T47D (cell line): Measurements from ENCODE around the gene BIRC5.

Experiments used
- DNase-seq, 2 experiments: peaks; one replicate each; pipeline versions ENCODE4 v3.0.0 to v3.0.0-alpha.2; 2011 to 2012; ENCODE audit warnings: low read depth in 1 of 2, low spot score in 1 of 2
- JUND ChIP-seq: IDR thresholded peaks from 2 replicates; pipeline ENCODE4 v1.6.1; 2012; ENCODE audit warnings: low read depth
- in situ Hi-C: cut with HindIII; loops from 2 replicates; pipeline ENCODE4 v1.10.0; 2016; ENCODE audit warnings: low sequenced_read_pairs, low pct_unique_long_range_greater_than_20kb

The BIRC5 gene

DNA sequence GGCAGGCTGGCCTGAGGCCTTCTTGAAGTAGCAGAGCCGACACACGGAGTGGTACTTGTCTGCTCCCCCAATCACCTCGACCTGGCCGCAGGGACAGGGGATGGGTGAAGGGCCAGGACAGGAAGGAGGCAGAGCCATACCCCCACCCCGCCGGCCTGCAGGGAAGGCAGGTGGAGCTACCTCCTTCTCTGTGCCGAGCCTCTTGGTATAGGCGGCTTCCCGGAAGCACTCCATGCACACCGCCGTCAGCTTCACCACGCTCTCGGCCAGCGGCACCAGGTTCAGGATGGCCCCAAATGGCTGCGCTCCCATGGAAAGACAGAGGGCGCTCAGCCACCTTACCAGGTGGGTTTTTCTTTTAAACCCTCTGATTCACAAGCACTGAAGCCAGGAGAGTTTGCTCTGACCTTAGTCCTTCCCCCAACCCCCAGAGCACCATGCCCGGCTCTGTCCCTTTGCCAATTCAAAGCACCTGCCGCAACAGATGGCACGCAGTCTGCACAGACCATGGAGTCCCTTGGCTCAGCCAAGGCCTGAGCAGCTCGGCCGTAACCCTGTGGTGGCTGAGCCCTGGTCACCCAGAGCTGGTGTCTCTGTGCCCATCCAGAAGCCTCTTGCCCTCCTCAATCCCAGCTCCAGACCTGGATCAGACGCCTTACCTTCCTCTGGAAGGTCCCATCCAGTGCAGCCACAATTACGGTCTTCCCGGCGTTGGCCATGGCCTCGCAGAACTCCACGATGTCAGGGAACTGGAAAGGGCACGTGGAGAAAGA, 39.0 kb upstream of the BIRC5 start:
- no peak for TF ChIP-seq JUND
- in situ Hi-C loops = no loop called here
- DNase-seq = peak in 1 of 2 experiments; percentile 59

DNA sequence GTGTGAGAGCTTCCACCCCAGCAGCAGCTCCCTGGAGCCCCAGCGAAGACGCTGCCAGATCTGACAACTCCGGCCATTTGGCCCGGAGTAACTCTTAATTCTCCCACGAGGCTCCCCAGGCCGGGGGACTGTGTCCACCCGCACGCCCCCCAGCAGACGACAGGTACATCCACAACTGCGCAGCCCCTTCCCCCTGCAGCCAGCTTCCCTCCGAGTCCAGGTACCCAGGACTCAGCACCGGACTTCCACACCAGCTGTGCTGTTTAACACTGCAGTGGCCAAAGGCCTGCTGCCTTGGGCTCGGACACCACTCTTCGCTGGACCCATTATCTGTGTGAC, 38.4 kb upstream of the BIRC5 start:
- no peak for DNase-seq
- TF ChIP-seq JUND = no peak
- in situ Hi-C loops = no loop called here

DNA sequence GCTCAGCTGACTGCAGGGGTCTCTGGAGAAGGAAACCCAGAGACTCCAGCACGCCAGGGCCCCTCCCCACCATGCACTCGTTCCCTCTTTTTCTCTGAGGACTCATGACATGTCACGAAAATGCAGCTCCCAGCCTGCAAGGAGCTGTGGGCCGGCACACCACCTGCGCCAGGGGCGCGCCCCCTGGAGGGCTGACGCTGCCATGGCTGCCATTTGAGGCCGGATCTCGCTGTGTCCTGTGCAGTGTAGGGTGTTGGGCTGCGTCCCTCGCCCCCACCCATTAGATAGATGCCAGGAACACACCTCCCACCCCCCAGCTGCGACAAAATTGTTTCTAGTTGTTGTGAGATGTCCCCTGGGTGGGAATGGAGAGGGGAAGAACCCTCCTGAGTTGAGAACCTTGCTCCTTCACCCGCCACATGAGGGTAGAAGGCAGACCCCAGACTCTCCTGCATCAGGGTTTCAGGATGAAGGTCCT, 37.5 kb upstream of the BIRC5 start:
- no peak for TF ChIP-seq JUND
- DNase-seq = peak; percentile 60 to 82
- in situ Hi-C loops = no loop called here

- no peak for TF ChIP-seq JUND
- peak in 1 of 2 experiments; percentile 31 for DNase-seq
- in situ Hi-C loops = no loop called here
Observed at GRCh38 chr17:78179372-78179771, 34.7 kb upstream of the BIRC5 start.

- TF ChIP-seq JUND = no peak
- no peak for DNase-seq
- in situ Hi-C loops = no loop called here
Observed at GRCh38 chr17:78180083-78180482, 34.0 kb upstream of the BIRC5 start.

GRCh38 chr17:78180508-78180907, 33.5 kb upstream of the BIRC5 start:
- in situ Hi-C loops = no loop called here
- no peak for DNase-seq
- no peak for TF ChIP-seq JUND

DNA sequence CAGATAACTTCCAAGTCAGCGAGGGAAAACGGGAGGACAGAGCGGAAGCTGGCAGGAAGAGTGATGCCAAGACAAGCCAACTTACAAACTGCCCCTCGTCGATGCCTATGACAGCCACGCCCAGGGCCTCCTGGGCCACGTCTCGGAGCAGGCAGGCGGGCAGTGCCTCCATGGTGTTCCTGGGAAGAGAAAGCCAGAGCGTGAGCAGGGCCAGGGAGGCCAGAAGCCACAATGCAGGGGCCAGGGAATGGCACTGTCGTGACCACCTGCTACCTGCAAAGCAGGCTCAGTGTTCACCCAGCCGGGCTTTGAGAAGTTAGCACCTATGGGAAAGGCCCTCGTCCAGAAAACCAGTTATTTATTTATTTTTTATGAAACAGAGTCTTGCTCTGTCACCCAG, 31.5 kb upstream of the BIRC5 start:
- no peak for TF ChIP-seq JUND
- DNase-seq = no peak
- in situ Hi-C loops = no loop called here

DNA sequence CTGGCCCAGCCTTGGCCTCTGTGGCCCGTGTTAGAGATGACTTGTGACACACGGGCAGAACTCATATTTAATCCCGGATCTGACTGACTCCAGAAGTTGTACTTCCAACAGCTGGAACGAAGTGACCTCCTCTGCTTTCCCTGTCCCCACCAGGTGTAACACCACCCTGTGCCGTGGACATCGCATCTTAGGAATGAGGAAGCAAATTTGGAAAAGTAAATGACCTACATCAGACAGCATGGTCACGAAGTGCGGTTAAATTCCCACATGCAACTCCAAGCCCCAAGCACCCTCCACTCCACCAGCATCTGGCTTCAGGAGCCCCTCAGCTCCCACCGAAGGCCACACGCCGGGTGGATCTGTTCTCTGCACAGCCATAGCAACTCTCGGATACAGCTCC, 30.1 kb upstream of the BIRC5 start:
- DNase-seq = no peak
- in situ Hi-C loops = no loop called here
- no peak for TF ChIP-seq JUND

DNA sequence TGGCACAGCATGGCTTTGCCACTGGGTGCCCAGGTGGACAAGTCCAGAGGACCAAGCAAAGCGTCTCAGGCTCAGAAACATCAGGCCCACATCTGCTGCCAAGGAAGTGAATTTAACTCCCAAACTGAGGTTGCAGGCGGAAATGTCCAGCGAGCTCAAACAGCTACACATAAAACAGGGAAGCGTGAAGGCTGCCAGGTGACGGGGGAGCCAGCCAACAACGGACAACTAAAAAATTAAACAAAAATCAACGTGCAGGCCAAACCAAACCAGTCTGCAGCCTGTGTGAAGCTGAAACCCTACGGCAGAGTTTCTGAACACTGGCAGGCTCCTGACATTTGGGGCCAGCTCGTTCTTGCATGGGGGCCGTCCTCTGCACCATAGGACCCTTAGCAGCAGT, 29.7 kb upstream of the BIRC5 start:
- in situ Hi-C loops = no loop called here
- no peak for TF ChIP-seq JUND
- no peak for DNase-seq

GRCh38 chr17:78184868-78185267, 29.2 kb upstream of the BIRC5 start:
- DNase-seq = no peak
- no peak for TF ChIP-seq JUND
- in situ Hi-C loops = no loop called here

- DNase-seq = peak in 1 of 2 experiments; percentile 82
- TF ChIP-seq JUND = no peak
- in situ Hi-C loops = no loop called here
Observed at GRCh38 chr17:78185981-78186691, 27.9 kb upstream of the BIRC5 start.

DNA sequence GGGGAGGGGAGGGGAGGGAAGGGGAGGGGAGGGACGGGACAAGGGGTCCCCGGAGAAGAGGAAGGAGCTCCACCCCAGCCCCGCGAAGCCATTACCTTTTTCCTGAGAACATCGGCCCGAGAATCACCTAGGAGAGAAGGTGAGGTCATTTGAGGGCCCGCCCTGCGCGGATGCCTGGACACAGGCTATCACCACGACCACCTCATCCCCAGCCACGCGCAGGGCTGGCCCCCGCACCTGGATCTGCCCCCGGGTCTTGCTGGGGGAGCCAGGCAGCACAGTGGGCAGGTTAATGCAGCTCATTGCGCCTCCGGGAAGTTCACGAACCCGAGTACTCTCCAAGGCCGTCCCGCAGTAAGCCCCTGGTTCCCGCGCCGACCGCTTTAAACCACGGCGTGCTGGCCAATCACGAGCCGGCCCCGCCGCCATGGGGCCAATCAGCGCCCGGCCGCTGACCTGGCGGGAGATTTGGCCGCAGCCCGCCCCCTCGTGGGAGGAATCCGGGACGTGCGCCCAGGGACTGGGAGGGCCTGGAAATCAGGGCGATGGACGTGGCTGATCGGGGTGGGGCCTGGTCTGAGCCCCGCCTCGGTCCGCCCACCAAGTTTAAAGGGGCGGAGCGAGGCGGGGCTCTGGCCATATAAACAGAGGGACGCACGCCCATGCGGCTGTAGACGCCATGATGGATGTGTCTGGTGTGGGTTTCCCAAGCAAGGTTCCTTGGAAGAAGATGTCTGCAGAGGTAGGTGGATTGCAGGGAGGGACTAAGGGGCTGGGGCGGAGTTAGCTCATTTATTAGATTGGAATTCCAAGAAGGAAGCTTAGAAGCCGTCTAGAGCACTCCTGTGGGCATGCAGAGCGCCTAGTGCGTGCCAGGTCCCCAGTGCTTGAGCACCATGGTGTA, 27.1 kb upstream of the BIRC5 start, which contains the start of the genes AFMID and TK1:
AFMID (plus strand) TSS at position 671 of the 904 bp plus-strand sequence; CDS start at position 680, 9 bp downstream.
TK1 (minus strand) TSS at position 361 of the 904 bp plus-strand sequence; CDS start at position 303, 58 bp downstream.
- in situ Hi-C loops = no loop called here
- TF ChIP-seq JUND = no peak
- peak; percentile 97 to 99 for DNase-seq
